GM23248 (cell line): ENCODE measurements around the gene MORN4.

Experiments
- EZH2 ChIP-seq: fragments of 200-600 bp; sonication (generic); IDR thresholded peaks from 2 replicates; pipeline ENCODE4 v1.6.1; 2018; ENCODE audit warnings: antibody characterized with exemption, mild to moderate bottlenecking; ENCODE audit not compliant: insufficient read depth, poor library complexity, severe bottlenecking
- EZH2phosphoT487 ChIP-seq: fragments of 200-600 bp; sonication (generic); IDR thresholded peaks from 2 replicates; pipeline ENCODE4 v1.6.1; 2018; ENCODE audit warnings: antibody characterized with exemption, moderate library complexity, mild to moderate bottlenecking, low read depth; ENCODE audit not compliant: insufficient read depth

- TF ChIP-seq EZH2, result no peak
- no peak for TF ChIP-seq EZH2phosphoT487
These were observed 5.6 kb downstream of the MORN4 start for GRCh38 chr10:97627731-97628130.
